Measurements from ENCODE around the gene BLZF1.

DNA sequence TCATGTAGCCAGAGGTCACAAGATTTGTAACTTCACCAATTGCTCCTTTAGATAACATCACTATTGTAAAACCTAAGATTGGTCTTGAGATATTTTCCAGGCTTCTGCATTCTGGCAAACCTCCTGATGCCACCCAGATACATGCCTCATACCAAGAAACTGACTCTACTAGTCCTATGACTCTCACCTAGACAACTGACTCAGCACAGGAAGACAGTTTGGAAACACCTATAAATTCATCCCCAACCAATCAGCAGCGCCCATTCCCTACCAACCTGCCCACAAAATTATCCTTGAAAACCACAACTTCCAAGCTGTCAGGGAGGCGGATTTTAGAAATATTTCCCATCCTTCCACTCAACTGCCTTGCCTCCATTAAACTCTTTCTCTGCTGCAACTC is 3.0 kb upstream of the BLZF1 start:
- no peak for TF ChIP-seq MYC (IDR thresholded peaks at IDR 0.05; ENCODE audit: low read depth, low read length)
- TF ChIP-seq POLR2A (IDR thresholded peaks at IDR 0.05; ENCODE audit: extremely low read depth, insufficient read length), result no peak
- TF ChIP-seq, protein P1, sequence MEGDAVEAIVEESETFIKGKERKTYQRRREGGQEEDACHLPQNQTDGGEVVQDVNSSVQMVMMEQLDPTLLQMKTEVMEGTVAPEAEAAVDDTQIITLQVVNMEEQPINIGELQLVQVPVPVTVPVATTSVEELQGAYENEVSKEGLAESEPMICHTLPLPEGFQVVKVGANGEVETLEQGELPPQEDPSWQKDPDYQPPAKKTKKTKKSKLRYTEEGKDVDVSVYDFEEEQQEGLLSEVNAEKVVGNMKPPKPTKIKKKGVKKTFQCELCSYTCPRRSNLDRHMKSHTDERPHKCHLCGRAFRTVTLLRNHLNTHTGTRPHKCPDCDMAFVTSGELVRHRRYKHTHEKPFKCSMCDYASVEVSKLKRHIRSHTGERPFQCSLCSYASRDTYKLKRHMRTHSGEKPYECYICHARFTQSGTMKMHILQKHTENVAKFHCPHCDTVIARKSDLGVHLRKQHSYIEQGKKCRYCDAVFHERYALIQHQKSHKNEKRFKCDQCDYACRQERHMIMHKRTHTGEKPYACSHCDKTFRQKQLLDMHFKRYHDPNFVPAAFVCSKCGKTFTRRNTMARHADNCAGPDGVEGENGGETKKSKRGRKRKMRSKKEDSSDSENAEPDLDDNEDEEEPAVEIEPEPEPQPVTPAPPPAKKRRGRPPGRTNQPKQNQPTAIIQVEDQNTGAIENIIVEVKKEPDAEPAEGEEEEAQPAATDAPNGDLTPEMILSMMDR (IDR thresholded peaks at IDR 0.05; ENCODE audit: low read depth, low read length), result no peak

Data from NB4 (cell line).